Kidney (tissue), 14 donors: ENCODE data around the gene PTBP1. TPM values are rescaled to one million over a fixed set of nuclear protein-coding genes. Genes with fewer than 3 reads are reported as not detected.

Experiments
- DNase-seq, 5 donors: peaks; one replicate each; pipeline ENCODE4 v3.0.0-alpha.2; 2013 to 2020
- FAIRE-seq: peaks from 2 replicates; lab custom pipeline; 2012; peaks lifted over from hg19 to GRCh38; lab: Jason Lieb, UNC
- H3K27ac ChIP-seq, 2 donors: one replicate each; pipeline ENCODE4 v1.7.0; 2013; ENCODE audit warnings: low read depth in 2 of 2, low read length in 2 of 2, inconsistent platforms in 1 of 2
- H3K27me3 ChIP-seq: one replicate; pipeline ENCODE4 v1.7.1; 2013; ENCODE audit warnings: low read length, inconsistent platforms; ENCODE audit not compliant: control insufficient read depth, insufficient read depth
- H3K36me3 ChIP-seq, 3 donors: one replicate each; pipeline versions ENCODE4 v1.7.0 to v1.7.1; 2013; ENCODE audit warnings: low read length in 3 of 3, control low read depth in 1 of 3, inconsistent platforms in 1 of 3; ENCODE audit not compliant: insufficient read depth in 3 of 3, control insufficient read depth in 2 of 3
- H3K4me1 ChIP-seq, 3 donors: one replicate each; pipeline versions ENCODE4 v1.7.0 to v1.7.1; 2013; ENCODE audit warnings: low read length in 3 of 3, inconsistent platforms in 1 of 3, low read depth in 1 of 3; ENCODE audit not compliant: control insufficient read depth in 2 of 3, insufficient read depth in 2 of 3
- H3K4me3 ChIP-seq, 3 donors: one replicate each; pipeline versions ENCODE4 v1.7.0 to v1.8.1; 2013; ENCODE audit warnings: low read length in 3 of 3, control low read depth in 1 of 3, inconsistent platforms in 1 of 3
- H3K9ac ChIP-seq, 3 donors: one replicate each; pipeline versions ENCODE4 v1.7.0 to v1.7.1; 2013; ENCODE audit warnings: low read length in 3 of 3, control low read depth in 1 of 3, inconsistent platforms in 1 of 3
- H3K9me3 ChIP-seq, 3 donors: one replicate each; pipeline versions ENCODE4 v1.7.0 to v1.7.1; 2013; ENCODE audit warnings: low read length in 3 of 3, control low read depth in 1 of 3, inconsistent platforms in 1 of 3; ENCODE audit not compliant: control insufficient read depth in 2 of 3, insufficient read depth in 1 of 3
- intact Hi-C: fragments of 100-400 bp; cut with DNase I; formaldehyde crosslinking; loops from one replicate; pipeline ENCODE4 v1.11.1; 2022
- polyA plus RNA-seq: library from polyadenylated mRNA; stranded (reverse); fragments of 350-450 nt; fragmentation: Illumina TruSeq; extraction: RNeasy Lipid Tissue Mini Kit (QIAGEN cat#74804); gene quantifications from one replicate; pipeline ENCODE4 v1.2.3, GENCODE V29; 2014; ENCODE audit warnings: low read depth, low replicate concordance; ENCODE audit not compliant: insufficient read depth
- total RNA-seq: library from RNA; stranded (reverse); fragmentation: NEBNext Ultra II Directional; extraction: Animal tissue kit (Norgen Biotek cat#: 25700); gene quantifications from one replicate; pipeline ENCODE4 v1.2.1, GENCODE V29; 2021
- TF ChIP-seq, protein P1 (sequence below): IDR thresholded peaks from 3 replicates; pipeline ENCODE4 v1.5.1; 2012; ENCODE audit warnings: mild to moderate bottlenecking, moderate library complexity, borderline replicate concordance; ENCODE audit not compliant: insufficient read depth; ENCODE audit errors: extremely low read depth
- donor health status: control.
- donor health status: control.
- donor health status: control.
- donor health status: control.
- donor health status: control.
- donor health status: DM: yes; HTN: yes; CAD: no.
- donor health status: Normal renal cell carcinoma (clear cell type).

PTBP1 gene
- total and polyA plus RNA-seq, 2 donors from 2014 or later = 102 to 339 TPM

DNA sequence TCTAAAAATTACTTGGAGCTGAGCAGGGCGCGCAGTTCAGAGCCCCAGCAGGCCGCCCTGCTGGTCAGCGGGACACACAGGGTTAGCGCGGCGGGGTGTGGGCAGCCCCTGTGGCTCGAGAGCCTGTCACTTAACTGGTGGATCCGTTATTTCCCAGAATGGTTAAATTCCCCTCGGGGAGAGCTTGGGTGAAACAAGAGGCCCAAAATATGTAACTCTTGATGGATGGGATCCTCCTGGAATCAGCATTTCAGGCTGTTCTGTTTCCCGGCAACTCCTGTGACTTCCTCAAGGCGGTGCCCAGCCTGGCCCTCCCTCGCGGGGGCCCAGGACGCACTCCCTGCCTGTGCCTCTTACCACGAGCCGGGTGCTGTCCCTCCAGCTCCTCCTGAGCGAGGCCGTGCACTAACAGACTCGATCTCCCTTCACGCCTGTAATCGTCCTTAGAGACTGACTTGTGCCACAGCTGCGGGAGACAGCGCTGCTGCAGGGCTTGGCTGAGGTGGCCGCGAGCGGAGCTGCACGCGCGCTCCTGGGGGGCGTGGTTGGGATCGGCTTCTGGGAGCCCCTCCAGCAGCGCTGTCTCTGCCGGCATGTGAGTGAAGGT lies 9.7 kb downstream of the PTBP1 start:
- Histone ChIP-seq H3K9ac (no peak overlapping the region), H3K9me3 (no peaks in the 10 kb centered on the region), H3K27ac (no peak overlapping the region), H3K27me3 (no peaks in the 10 kb centered on the region), H3K4me3 (no peak overlapping the region), H3K36me3 (peaks cover 7 to 58% (median 21%) of the 10 kb centered on the region in 3 donors), H3K4me1 (peaks cover 0 to 13% (median 10%) of the 10 kb centered on the region in 3 donors)
- FAIRE-seq (no peak), DNase-seq (no peak)
- intact Hi-C loops = no loop called here
- TF ChIP-seq, protein P1, sequence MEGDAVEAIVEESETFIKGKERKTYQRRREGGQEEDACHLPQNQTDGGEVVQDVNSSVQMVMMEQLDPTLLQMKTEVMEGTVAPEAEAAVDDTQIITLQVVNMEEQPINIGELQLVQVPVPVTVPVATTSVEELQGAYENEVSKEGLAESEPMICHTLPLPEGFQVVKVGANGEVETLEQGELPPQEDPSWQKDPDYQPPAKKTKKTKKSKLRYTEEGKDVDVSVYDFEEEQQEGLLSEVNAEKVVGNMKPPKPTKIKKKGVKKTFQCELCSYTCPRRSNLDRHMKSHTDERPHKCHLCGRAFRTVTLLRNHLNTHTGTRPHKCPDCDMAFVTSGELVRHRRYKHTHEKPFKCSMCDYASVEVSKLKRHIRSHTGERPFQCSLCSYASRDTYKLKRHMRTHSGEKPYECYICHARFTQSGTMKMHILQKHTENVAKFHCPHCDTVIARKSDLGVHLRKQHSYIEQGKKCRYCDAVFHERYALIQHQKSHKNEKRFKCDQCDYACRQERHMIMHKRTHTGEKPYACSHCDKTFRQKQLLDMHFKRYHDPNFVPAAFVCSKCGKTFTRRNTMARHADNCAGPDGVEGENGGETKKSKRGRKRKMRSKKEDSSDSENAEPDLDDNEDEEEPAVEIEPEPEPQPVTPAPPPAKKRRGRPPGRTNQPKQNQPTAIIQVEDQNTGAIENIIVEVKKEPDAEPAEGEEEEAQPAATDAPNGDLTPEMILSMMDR = no peak

DNA sequence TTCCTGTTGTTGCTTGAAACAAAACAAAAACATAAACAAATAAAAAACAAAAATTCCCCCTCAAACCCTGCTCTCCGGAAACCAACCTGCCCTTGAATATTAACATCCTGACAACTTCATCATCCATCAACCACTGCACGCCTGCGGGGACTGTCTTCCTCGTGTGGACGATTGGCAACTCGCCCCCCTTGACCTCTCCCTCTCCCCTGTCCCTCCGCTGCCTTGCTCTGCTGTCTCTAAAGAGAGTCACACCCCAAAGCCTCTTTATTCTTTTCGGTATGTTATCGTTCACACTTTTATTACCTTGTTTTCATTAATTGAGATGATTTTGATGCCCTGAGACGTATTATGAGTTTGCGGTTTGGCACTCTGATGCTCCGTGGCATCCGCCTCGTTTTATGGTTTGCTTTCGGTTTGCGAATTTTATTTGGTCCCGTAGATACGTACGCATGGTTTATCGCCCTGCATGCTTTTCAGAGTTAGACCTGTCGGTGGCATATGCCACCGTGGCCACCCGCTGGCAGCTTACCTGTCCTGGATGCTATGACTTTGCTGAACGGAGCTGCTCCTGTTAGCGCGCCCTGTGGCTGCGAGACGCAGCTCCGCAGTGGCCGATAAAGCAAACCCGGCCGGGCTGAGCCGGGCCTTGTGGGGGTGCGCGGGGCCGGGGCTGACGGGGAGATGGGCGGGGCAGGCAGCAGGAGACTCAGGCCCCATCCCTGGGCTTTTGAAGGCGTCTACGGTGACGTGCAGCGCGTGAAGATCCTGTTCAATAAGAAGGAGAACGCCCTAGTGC lies 10.6 kb downstream of the PTBP1 start:
- Histone ChIP-seq H3K4me3 (no peak overlapping the region), H3K9ac (no peak overlapping the region), H3K27me3 (no peaks in the 10 kb centered on the region), H3K9me3 (no peaks in the 10 kb centered on the region), H3K27ac (no peak overlapping the region), H3K4me1 (peaks cover 0 to 5% (median 4%) of the 10 kb centered on the region in 3 donors), H3K36me3 (peaks cover 7 to 58% (median 24%) of the 10 kb centered on the region in 3 donors)
- FAIRE-seq = no peak
- DNase-seq = no peak
- intact Hi-C loops = no loop called here
- TF ChIP-seq, protein P1 = no peak

DNA sequence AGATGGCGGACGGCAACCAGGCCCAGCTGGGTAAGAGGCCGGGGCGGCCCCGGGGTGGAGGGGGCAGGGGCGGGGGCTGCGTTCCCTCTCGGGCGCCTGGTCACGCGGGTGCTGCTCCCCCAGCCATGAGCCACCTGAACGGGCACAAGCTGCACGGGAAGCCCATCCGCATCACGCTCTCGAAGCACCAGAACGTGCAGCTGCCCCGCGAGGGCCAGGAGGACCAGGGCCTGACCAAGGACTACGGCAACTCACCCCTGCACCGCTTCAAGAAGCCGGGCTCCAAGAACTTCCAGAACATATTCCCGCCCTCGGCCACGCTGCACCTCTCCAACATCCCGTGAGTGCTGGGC lies 11.1 kb downstream of the PTBP1 start:
- no peaks in the 10 kb centered on the region for H3K27me3 ChIP-seq
- no peak overlapping the region for H3K9ac ChIP-seq
- H3K4me1 ChIP-seq = no peaks in the 10 kb centered on the region
- H3K9me3 ChIP-seq = no peaks in the 10 kb centered on the region
- FAIRE-seq = no peak
- H3K4me3 ChIP-seq = no peak overlapping the region
- intact Hi-C loops = no loop called here
- TF ChIP-seq, protein P1 = no peak
- DNase-seq = peak in 1 of 5 donors; percentile 72
- H3K36me3 ChIP-seq = peaks cover 7 to 58% (median 24%) of the 10 kb centered on the region in 3 donors
- no peak overlapping the region for H3K27ac ChIP-seq
